Sigmoid colon (tissue), 7 donors: Measurements from ENCODE around the gene VAV3. TPM values are rescaled to one million over a fixed set of nuclear protein-coding genes. Genes with fewer than 3 reads are reported as not detected.
A peak's percentile ranks its signal among the peaks of the same experiment; 100 is the strongest.

Experiments
- DNase-seq: peaks from one replicate; pipeline ENCODE4 v3.0.0-alpha.2; 2019
- H3K27ac ChIP-seq, 4 donors: fragments of 200-600 bp; sonication (generic); one replicate each; pipeline ENCODE4 v1.5.1; 2016 to 2019; ENCODE audit warnings: mild to moderate bottlenecking in 1 of 4
- H3K27me3 ChIP-seq, 3 donors: fragments of 200-600 bp; sonication (generic); one replicate each; pipeline ENCODE4 v1.5.1; 2019; ENCODE audit warnings: mild to moderate bottlenecking in 1 of 3
- H3K36me3 ChIP-seq, 4 donors: fragments of 200-600 bp; sonication (generic); one replicate each; pipeline ENCODE4 v1.5.1; 2016 to 2019
- H3K4me1 ChIP-seq, 4 donors: fragments of 200-600 bp; sonication (generic); one replicate each; pipeline ENCODE4 v1.5.1; 2017 to 2019
- H3K4me3 ChIP-seq, 4 donors: fragments of 200-600 bp; sonication (generic); one replicate each; pipeline ENCODE4 v1.5.1; 2017 to 2019; ENCODE audit warnings: mild to moderate bottlenecking in 2 of 4, moderate library complexity in 1 of 4
- H3K9me3 ChIP-seq, 4 donors: fragments of 200-600 bp in 3 of 4; sonication (generic) in 3 of 4; one replicate each; pipeline versions ENCODE4 v1.5.1 to v1.6.1; 2013 to 2019
- CTCF ChIP-seq, 4 experiments: fragments of 450-650 bp in 3 of 4; fragments of 200-600 bp in 1 of 4; IDR thresholded peaks; one replicate each; pipeline ENCODE4 v1.5.1; 2016 to 2019; ENCODE audit warnings: antibody characterized with exemption in 4 of 4, mild to moderate bottlenecking in 3 of 4, moderate library complexity in 2 of 4
- EP300 ChIP-seq, 4 donors: sonication (generic); formaldehyde crosslinking; IDR thresholded peaks; one replicate each; pipeline ENCODE4 v1.6.1; 2017; ENCODE audit warnings: antibody characterized with exemption in 4 of 4
- POLR2A ChIP-seq, 2 donors: fragments of 450-650 bp; IDR thresholded peaks; one replicate each; pipeline ENCODE4 v1.6.1; 2016; ENCODE audit warnings: antibody characterized with exemption in 2 of 2, mild to moderate bottlenecking in 2 of 2, moderate library complexity in 2 of 2
- POLR2AphosphoS5 ChIP-seq, 4 donors: sonication (generic); formaldehyde crosslinking; IDR thresholded peaks; one replicate each; pipeline ENCODE4 v1.6.1; 2017; ENCODE audit warnings: antibody characterized with exemption in 4 of 4
- WGBS, 2 donors: extraction: QIAGEN DNeasy Blood & Tissue Kit; methylation state at CpG; one replicate each; pipeline ENCODE4 v1.1.7; 2013; 5-methylcytosine and 5-hydroxymethylcytosine counted together
- intact Hi-C: fragments of 100-400 bp; cut with DNase I; formaldehyde crosslinking; loops from one replicate; pipeline ENCODE4 v1.15.1; 2023
- polyA plus RNA-seq, 3 donors: library from polyadenylated mRNA; stranded (reverse); fragments of 200-250 nt; gene quantifications; one replicate each; pipeline ENCODE4 v1.2.3, GENCODE V29; 2013
- total RNA-seq, 4 donors: library from RNA; depleted of rRNA; stranded (reverse); fragments of >200 nt; gene quantifications; one replicate each; pipeline ENCODE4 v1.1.0, GENCODE V29; 2016
- donor health status: healthy with polysubstance abuse.
- donor health status: Bipolar disorder and iron deficiency.
- donor health status: healthy.

The VAV3 gene
- total and polyA plus RNA-seq, 7 donors: 3.5 to 72.1 (median 17.3) TPM

DNA sequence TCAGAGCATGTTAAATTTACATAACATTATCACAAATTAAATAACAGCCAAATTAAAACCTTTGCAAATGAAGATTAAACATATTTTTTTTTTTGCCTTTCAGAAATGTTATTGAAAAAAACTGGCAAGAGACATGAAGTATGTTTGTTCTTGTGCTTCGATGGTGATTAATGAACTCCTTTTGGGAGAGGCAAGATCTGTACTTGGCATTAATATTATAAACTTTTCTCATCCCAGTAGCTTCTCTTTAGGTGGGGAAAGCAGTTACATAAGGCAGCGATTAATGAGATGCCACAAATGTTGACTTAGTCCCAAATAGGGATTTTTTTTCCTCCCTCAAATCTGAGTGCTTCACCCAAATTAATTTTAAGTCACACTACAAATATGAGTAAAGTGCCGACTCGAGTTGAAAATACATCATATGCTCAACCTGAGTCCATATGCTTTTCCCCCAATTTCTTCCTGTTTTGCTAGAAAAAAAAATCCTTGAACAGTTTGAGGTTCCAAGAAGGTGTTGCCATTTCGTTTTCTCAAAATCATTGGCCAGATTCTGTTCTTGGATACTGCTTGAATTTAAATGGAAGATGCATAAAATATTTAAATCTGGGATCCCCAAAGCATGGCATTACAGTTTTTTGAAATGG is 294.5 kb downstream of the VAV3 start:
- intact Hi-C loops: no loop called here
- H3K36me3 ChIP-seq: no peaks in the 10 kb centered on the region
- H3K27me3 ChIP-seq: no peaks in the 10 kb centered on the region
- DNase-seq: no peak
- no peak overlapping the region for H3K4me3 ChIP-seq
- peaks cover 0 to 37% (median 20%) of the 10 kb centered on the region in 4 donors for H3K4me1 ChIP-seq
- peak overlapping the region; percentile 56 to 70 (median 66) for H3K27ac ChIP-seq
- H3K9me3 ChIP-seq: peaks cover 0 to 3% (median 0%) of the 10 kb centered on the region in 4 donors
- 36 to 69% methylated on average over 5 of the region's 5 CpGs for WGBS, 2 donors
- TF ChIP-seq EP300 (IDR thresholded peaks at IDR 0.05): no peak
- TF ChIP-seq POLR2AphosphoS5 (IDR thresholded peaks at IDR 0.05): peak in 1 of 4 donors; percentile 16

- Histone ChIP-seq H3K27me3 (no peaks in the 10 kb centered on the region), H3K27ac (peak overlapping the region; percentile 56 to 70 (median 66)), H3K4me1 (peaks cover 0 to 41% (median 22%) of the 10 kb centered on the region in 4 donors), H3K9me3 (peaks cover 0 to 3% (median 0%) of the 10 kb centered on the region in 4 donors), H3K36me3 (no peaks in the 10 kb centered on the region), H3K4me3 (no peak overlapping the region)
- 7 to 43% methylated on average over 1 of the region's 1 CpG for WGBS, 2 donors
- intact Hi-C loops: loop anchor here (5.0 kb wide), 2 partner anchors 72 to 98 kb away; no protein-coding TSS in a partner anchor
- TF ChIP-seq POLR2A (IDR thresholded peaks at IDR 0.05) (no peak), POLR2AphosphoS5 (IDR thresholded peaks at IDR 0.05) (peak; percentile 42 to 80 (median 62))
- peak; percentile 95 for DNase-seq
Observed at GRCh38 chr1:107669996-107670395, 295.0 kb downstream of the VAV3 start.

- Histone ChIP-seq H3K4me1 (peaks cover 0 to 41% (median 22%) of the 10 kb centered on the region in 4 donors), H3K27me3 (no peaks in the 10 kb centered on the region), H3K36me3 (no peaks in the 10 kb centered on the region), H3K27ac (peak overlapping the region; percentile 53 to 70 (median 66)), H3K4me3 (no peak overlapping the region), H3K9me3 (no peaks in the 10 kb centered on the region)
- DNase-seq: no peak
- 17 to 63% methylated on average over 6 of the region's 6 CpGs for WGBS, 2 donors
- intact Hi-C loops: loop anchor here (5.0 kb wide), 2 partner anchors 74 to 96 kb away; no protein-coding TSS in a partner anchor
- no peak for TF ChIP-seq POLR2AphosphoS5 (IDR thresholded peaks at IDR 0.05)
- TF ChIP-seq CTCF (IDR thresholded peaks at IDR 0.05): no peak
- TF ChIP-seq EP300 (IDR thresholded peaks at IDR 0.05): no peak
- TF ChIP-seq POLR2A (IDR thresholded peaks at IDR 0.05): no peak
Observed at GRCh38 chr1:107668762-107669161, 296.2 kb downstream of the VAV3 start.

- intact Hi-C loops: loop anchor here (5.0 kb wide), 2 partner anchors 76 to 94 kb away; no protein-coding TSS in a partner anchor
- Histone ChIP-seq H3K36me3 (no peaks in the 10 kb centered on the region), H3K4me1 (peaks cover 0 to 37% (median 22%) of the 10 kb centered on the region in 4 donors), H3K27ac (no peak overlapping the region), H3K9me3 (no peaks in the 10 kb centered on the region), H3K4me3 (no peak overlapping the region), H3K27me3 (no peaks in the 10 kb centered on the region)
- WGBS, 2 donors: 18 to 64% methylated on average over 5 of the region's 5 CpGs
- DNase-seq: no peak
- TF ChIP-seq CTCF (IDR thresholded peaks at IDR 0.05) (no peak), EP300 (IDR thresholded peaks at IDR 0.05) (no peak), POLR2AphosphoS5 (IDR thresholded peaks at IDR 0.05) (no peak), POLR2A (IDR thresholded peaks at IDR 0.05) (no peak)
Observed at GRCh38 chr1:107666493-107666892, 298.5 kb downstream of the VAV3 start.

GRCh38 chr1:107664982-107665925 is 299.7 kb downstream of the VAV3 start:
- Histone ChIP-seq H3K27ac (no peak overlapping the region), H3K36me3 (no peaks in the 10 kb centered on the region), H3K27me3 (no peaks in the 10 kb centered on the region), H3K4me1 (peaks cover 0 to 24% (median 16%) of the 10 kb centered on the region in 4 donors), H3K4me3 (no peak overlapping the region), H3K9me3 (no peaks in the 10 kb centered on the region)
- TF ChIP-seq CTCF (IDR thresholded peaks at IDR 0.05): no peak
- 15 to 72% methylated on average over 5 of the region's 5 CpGs for WGBS, 2 donors
- intact Hi-C loops: loop anchor here (5.0 kb wide), 2 partner anchors 77 to 93 kb away; no protein-coding TSS in a partner anchor
- DNase-seq: no peak
